Activated naive CD8-positive, alpha-beta T cell treated with anti-CD3 and anti-CD28 coated beads for 36 hours (primary cell): ENCODE results near the gene TACC2. TPM values are rescaled to one million over a fixed set of nuclear protein-coding genes. Genes with fewer than 3 reads are reported as not detected.

Source experiments
- DNase-seq: peaks from one replicate; pipeline ENCODE4 v3.0.0; 2021
- H3K27ac Mint-ChIP-seq: one replicate; pipeline ENCODE4 v1.8.0; 2022; ENCODE audit warnings: mild to moderate bottlenecking, moderate library complexity, mixed read lengths
- H3K27me3 Mint-ChIP-seq: one replicate; pipeline ENCODE4 v1.8.0; 2022; ENCODE audit warnings: mild to moderate bottlenecking, mixed read lengths
- H3K36me3 Mint-ChIP-seq: one replicate; pipeline ENCODE4 v1.8.0; 2021; ENCODE audit warnings: mild to moderate bottlenecking, mixed read lengths
- H3K4me1 Mint-ChIP-seq: one replicate; pipeline ENCODE4 v1.8.0; 2021; ENCODE audit warnings: mixed read lengths
- H3K4me3 Mint-ChIP-seq: one replicate; pipeline ENCODE4 v1.8.0; 2022; ENCODE audit warnings: mild to moderate bottlenecking, moderate library complexity, mixed read lengths
- H3K9me3 Mint-ChIP-seq: one replicate; pipeline ENCODE4 v1.8.0; 2022; ENCODE audit warnings: mixed read lengths
- total RNA-seq, 2 experiments: library from RNA; stranded (reverse); gene quantifications; one replicate each; pipeline ENCODE4 v1.2.3, GENCODE V29; 2021

Gene TACC2
- total RNA-seq, 2 experiments from 2014 or later, result not detected

- DNase-seq, result no peak
- H3K36me3 Mint-ChIP-seq, result no peaks in the 10 kb centered on the region
- no peaks in the 10 kb centered on the region for H3K4me1 Mint-ChIP-seq
- H3K4me3 Mint-ChIP-seq, result no peak overlapping the region
- no peaks in the 10 kb centered on the region for H3K9me3 Mint-ChIP-seq
- peaks cover 40% of the 10 kb centered on the region for H3K27me3 Mint-ChIP-seq
- no peak overlapping the region for H3K27ac Mint-ChIP-seq
Measured at GRCh38 chr10:122033224-122033926, 44.4 kb downstream of the TACC2 start.

- Mint-ChIP-seq H3K4me3 (no peak overlapping the region), H3K9me3 (no peaks in the 10 kb centered on the region), H3K27me3 (peaks cover 43% of the 10 kb centered on the region), H3K4me1 (no peaks in the 10 kb centered on the region), H3K27ac (no peak overlapping the region), H3K36me3 (no peaks in the 10 kb centered on the region)
- no peak for DNase-seq
Measured at GRCh38 chr10:122034149-122034756, 45.3 kb downstream of the TACC2 start.

GRCh38 chr10:122040786-122041185 lies 51.8 kb downstream of the TACC2 start:
- no peak for DNase-seq
- H3K4me1 Mint-ChIP-seq, result no peaks in the 10 kb centered on the region
- no peak overlapping the region for H3K27ac Mint-ChIP-seq
- peaks cover 33% of the 10 kb centered on the region for H3K27me3 Mint-ChIP-seq
- H3K36me3 Mint-ChIP-seq, result no peaks in the 10 kb centered on the region
- no peaks in the 10 kb centered on the region for H3K9me3 Mint-ChIP-seq
- no peak overlapping the region for H3K4me3 Mint-ChIP-seq

GRCh38 chr10:122042836-122043235 lies 53.9 kb downstream of the TACC2 start:
- Mint-ChIP-seq H3K4me1 (no peaks in the 10 kb centered on the region), H3K36me3 (no peaks in the 10 kb centered on the region), H3K27me3 (peaks cover 23% of the 10 kb centered on the region), H3K9me3 (no peaks in the 10 kb centered on the region), H3K4me3 (no peak overlapping the region), H3K27ac (no peak overlapping the region)
- DNase-seq, result no peak

GRCh38 chr10:122044045-122044661 lies 55.2 kb downstream of the TACC2 start:
- Mint-ChIP-seq H3K9me3 (no peaks in the 10 kb centered on the region), H3K4me3 (no peak overlapping the region), H3K27me3 (peaks cover 24% of the 10 kb centered on the region), H3K4me1 (no peaks in the 10 kb centered on the region), H3K27ac (no peak overlapping the region), H3K36me3 (no peaks in the 10 kb centered on the region)
- no peak for DNase-seq

- no peak for DNase-seq
- no peaks in the 10 kb centered on the region for H3K9me3 Mint-ChIP-seq
- H3K27me3 Mint-ChIP-seq, result peaks cover 24% of the 10 kb centered on the region
- H3K4me1 Mint-ChIP-seq, result no peaks in the 10 kb centered on the region
- no peaks in the 10 kb centered on the region for H3K36me3 Mint-ChIP-seq
- H3K4me3 Mint-ChIP-seq, result no peak overlapping the region
- H3K27ac Mint-ChIP-seq, result no peak overlapping the region
Measured at GRCh38 chr10:122044713-122045112, 55.8 kb downstream of the TACC2 start.

GRCh38 chr10:122045212-122045611 lies 56.2 kb downstream of the TACC2 start:
- no peaks in the 10 kb centered on the region for H3K36me3 Mint-ChIP-seq
- no peak overlapping the region for H3K27ac Mint-ChIP-seq
- no peak for DNase-seq
- H3K4me3 Mint-ChIP-seq, result no peak overlapping the region
- peaks cover 21% of the 10 kb centered on the region for H3K27me3 Mint-ChIP-seq
- no peaks in the 10 kb centered on the region for H3K4me1 Mint-ChIP-seq
- no peaks in the 10 kb centered on the region for H3K9me3 Mint-ChIP-seq

GRCh38 chr10:122047560-122047959 lies 58.6 kb downstream of the TACC2 start:
- no peaks in the 10 kb centered on the region for H3K36me3 Mint-ChIP-seq
- peaks cover 18% of the 10 kb centered on the region for H3K27me3 Mint-ChIP-seq
- no peak for DNase-seq
- H3K27ac Mint-ChIP-seq, result no peak overlapping the region
- H3K4me3 Mint-ChIP-seq, result no peak overlapping the region
- H3K9me3 Mint-ChIP-seq, result no peaks in the 10 kb centered on the region
- H3K4me1 Mint-ChIP-seq, result no peaks in the 10 kb centered on the region

- Mint-ChIP-seq H3K36me3 (no peaks in the 10 kb centered on the region), H3K27me3 (peaks cover 12% of the 10 kb centered on the region), H3K4me3 (no peak overlapping the region), H3K27ac (no peak overlapping the region), H3K9me3 (peaks cover under 1% of the 10 kb centered on the region), H3K4me1 (no peaks in the 10 kb centered on the region)
- DNase-seq, result no peak
Measured at GRCh38 chr10:122049076-122049475, 60.1 kb downstream of the TACC2 start.

GRCh38 chr10:122050311-122050710 lies 61.3 kb downstream of the TACC2 start:
- H3K4me3 Mint-ChIP-seq, result no peak overlapping the region
- DNase-seq, result no peak
- H3K27me3 Mint-ChIP-seq, result peaks cover 9% of the 10 kb centered on the region
- H3K4me1 Mint-ChIP-seq, result no peaks in the 10 kb centered on the region
- H3K36me3 Mint-ChIP-seq, result no peaks in the 10 kb centered on the region
- peaks cover 2% of the 10 kb centered on the region for H3K9me3 Mint-ChIP-seq
- H3K27ac Mint-ChIP-seq, result no peak overlapping the region

- no peak overlapping the region for H3K27ac Mint-ChIP-seq
- DNase-seq, result no peak
- no peaks in the 10 kb centered on the region for H3K4me1 Mint-ChIP-seq
- H3K27me3 Mint-ChIP-seq, result peaks cover 9% of the 10 kb centered on the region
- peaks cover 2% of the 10 kb centered on the region for H3K9me3 Mint-ChIP-seq
- no peak overlapping the region for H3K4me3 Mint-ChIP-seq
- no peaks in the 10 kb centered on the region for H3K36me3 Mint-ChIP-seq
Measured at GRCh38 chr10:122050811-122051210, 61.8 kb downstream of the TACC2 start.

GRCh38 chr10:122051609-122052385 lies 62.8 kb downstream of the TACC2 start:
- H3K4me3 Mint-ChIP-seq, result no peak overlapping the region
- H3K27me3 Mint-ChIP-seq, result peaks cover 9% of the 10 kb centered on the region
- peaks cover 2% of the 10 kb centered on the region for H3K9me3 Mint-ChIP-seq
- DNase-seq, result no peak
- H3K4me1 Mint-ChIP-seq, result no peaks in the 10 kb centered on the region
- no peaks in the 10 kb centered on the region for H3K36me3 Mint-ChIP-seq
- no peak overlapping the region for H3K27ac Mint-ChIP-seq

- Mint-ChIP-seq H3K4me1 (no peaks in the 10 kb centered on the region), H3K27me3 (peaks cover 6% of the 10 kb centered on the region), H3K4me3 (no peak overlapping the region), H3K36me3 (no peaks in the 10 kb centered on the region), H3K9me3 (peaks cover 3% of the 10 kb centered on the region), H3K27ac (no peak overlapping the region)
- no peak for DNase-seq
Measured at GRCh38 chr10:122052701-122053100, 63.7 kb downstream of the TACC2 start.

- no peaks in the 10 kb centered on the region for H3K36me3 Mint-ChIP-seq
Measured at GRCh38 chr10:122053314-122053713, 64.4 kb downstream of the TACC2 start.

More at GRCh38 chr10:122053314-122053713, 64.4 kb downstream of the TACC2 start:
- Mint-ChIP-seq H3K27me3 (peaks cover 5% of the 10 kb centered on the region), H3K4me1 (no peaks in the 10 kb centered on the region), H3K27ac (no peak overlapping the region), H3K4me3 (no peak overlapping the region), H3K9me3 (peaks cover 3% of the 10 kb centered on the region)
- no peak for DNase-seq
